ENCODE results near the gene RNU11.

- TF ChIP-seq JUN (IDR thresholded peaks at IDR 0.05; ENCODE audit: borderline replicate concordance, insufficient read depth, insufficient read length, low read depth) (no peak), POLR2AphosphoS5 (IDR thresholded peaks at IDR 0.05; ENCODE audit: insufficient read depth, low read depth, low read length) (no peak), CTCF (IDR thresholded peaks at IDR 0.05; ENCODE audit: extremely low read depth in 1 of 2, insufficient read depth in 1 of 2, low read depth in 1 of 2, low read length in 2 of 2) (no peak), POLR2A (IDR thresholded peaks at IDR 0.05; ENCODE audit: low read depth, low read length) (no peak), MYC (IDR thresholded peaks at IDR 0.05; ENCODE audit: low read depth, low read length) (no peak), EZH2 (IDR thresholded peaks at IDR 0.05; ENCODE audit: borderline replicate concordance, low read depth, low read length, severe bottlenecking) (no peak), GATA2 (IDR thresholded peaks at IDR 0.05; ENCODE audit: insufficient read depth, insufficient read length, low read depth, low read length) (no peak)
These were observed 31.8 kb downstream of the RNU11 start for GRCh38 chr1:28680151-28680550.
